GM18505 (cell line): Measurements from ENCODE around the gene SLC12A2.

ENCODE experiments used
- ATAC-seq: cut with Tn5 transposase; IDR thresholded peaks from one replicate; pipeline ENCODE4 v1.9.1; 2021; ENCODE audit not compliant: unreplicated experiment
- POLR2A ChIP-seq: IDR thresholded peaks from 4 replicates; pipeline ENCODE4 v1.6.1; 2011; ENCODE audit warnings: borderline replicate concordance; ENCODE audit not compliant: insufficient read depth, insufficient read length; ENCODE audit errors: extremely low read depth

SLC12A2 gene

DNA sequence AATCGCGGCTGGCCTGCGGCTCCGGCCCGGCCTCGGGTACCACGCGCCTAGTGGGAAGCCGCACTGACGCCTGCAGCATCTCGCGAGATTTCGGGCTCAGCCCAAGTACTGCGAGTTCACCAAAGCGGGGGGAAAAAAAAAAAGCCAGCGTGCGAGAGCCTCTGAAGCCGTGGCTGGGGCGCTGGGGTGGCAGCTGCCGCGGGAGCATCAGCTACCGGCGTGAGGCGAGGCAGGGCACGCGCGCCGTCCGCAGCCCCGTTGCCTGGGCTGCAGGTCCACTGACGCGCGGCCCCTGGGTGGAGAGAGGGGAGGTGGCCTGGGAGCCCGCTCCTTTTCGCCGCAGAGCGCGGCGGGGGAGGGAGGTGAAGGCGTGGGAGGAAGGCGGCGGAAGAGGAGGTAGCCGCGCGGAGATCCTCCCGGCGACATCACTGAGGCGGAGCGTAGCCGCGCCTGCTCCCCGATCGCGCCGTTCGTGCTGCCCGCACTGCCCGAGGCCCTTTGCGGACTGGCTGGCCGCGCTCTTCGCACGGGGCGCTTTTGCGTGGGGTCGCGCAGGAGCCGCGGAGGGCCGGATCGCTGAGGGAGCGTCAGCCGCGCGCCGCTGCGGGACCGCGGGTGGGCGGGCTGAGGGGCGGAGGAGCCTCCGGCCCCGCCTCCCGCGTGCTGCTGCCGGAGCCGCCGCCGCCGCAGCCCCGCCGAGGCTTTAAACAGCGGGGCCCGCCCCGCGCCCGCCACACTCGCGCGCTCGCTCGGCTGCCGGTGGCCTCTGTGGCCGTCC, at the start of gene SLC12A2:
TSS of gene SLC12A2 (plus strand) at position 734 of the 778 bp plus-strand sequence. CDS start 189 bp downstream, outside the sequence.
- ATAC-seq = peak; percentile 67
- peak; percentile 90 for TF ChIP-seq POLR2A

DNA sequence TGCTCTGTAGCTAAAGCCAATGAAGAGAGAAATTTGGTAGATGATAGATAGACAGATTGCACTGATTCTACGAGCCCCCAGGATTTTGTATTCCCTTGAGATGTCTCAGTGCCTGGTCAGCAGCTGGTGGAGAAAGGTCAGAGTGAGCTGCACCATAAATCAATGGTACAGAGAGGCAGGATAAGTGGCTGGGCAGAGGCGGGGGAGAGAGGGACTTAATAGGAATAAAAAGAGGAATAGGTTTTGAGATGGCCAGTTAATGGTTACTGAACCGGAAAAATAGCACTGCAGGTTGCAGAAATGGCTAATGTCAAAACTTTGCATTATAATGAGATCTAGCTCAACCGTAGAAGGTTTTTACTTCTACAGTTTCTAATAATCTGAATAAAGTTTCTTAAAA, 47.9 kb upstream of the SLC12A2 start:
- no peak for ATAC-seq
- no peak for TF ChIP-seq POLR2A

DNA sequence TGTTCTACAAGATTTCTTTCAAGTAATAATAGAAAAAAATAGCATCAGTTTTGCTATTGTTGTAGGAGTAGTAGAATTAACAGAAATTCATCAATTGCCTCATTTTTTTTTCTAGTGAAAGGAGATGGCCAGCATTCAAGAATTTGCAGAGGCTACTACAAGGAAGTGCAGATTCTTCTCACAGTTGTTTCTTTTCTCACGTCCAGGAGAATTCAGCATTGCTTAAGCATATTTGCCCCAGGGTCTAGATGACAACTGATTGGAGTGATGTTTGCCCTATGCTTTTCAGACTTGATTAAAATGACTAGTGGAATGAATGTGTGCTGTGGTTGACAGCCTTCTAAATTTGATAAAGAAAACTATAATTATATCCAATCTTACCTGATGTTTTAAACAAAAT, 46.6 kb upstream of the SLC12A2 start:
- no peak for TF ChIP-seq POLR2A
- ATAC-seq = no peak

DNA sequence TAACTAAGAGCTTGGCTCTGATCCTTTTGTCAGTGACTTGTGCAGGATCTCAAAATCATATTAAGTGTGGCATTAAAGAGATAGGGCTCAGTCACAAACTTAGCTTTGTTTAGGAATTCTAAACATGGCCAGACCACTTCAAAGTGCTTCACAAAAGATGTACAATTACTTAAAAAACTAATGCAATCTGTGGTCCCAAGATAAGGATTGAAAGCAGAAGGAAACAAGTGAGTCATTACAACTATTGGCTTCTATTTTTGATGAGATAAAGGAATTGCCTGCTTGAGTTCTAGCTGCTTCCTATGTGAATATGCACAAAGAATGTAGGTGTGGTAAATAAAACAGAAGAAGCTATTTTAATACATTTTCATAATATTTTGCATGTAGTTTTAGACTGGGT, 44.9 kb upstream of the SLC12A2 start:
- no peak for TF ChIP-seq POLR2A
- ATAC-seq = no peak

DNA sequence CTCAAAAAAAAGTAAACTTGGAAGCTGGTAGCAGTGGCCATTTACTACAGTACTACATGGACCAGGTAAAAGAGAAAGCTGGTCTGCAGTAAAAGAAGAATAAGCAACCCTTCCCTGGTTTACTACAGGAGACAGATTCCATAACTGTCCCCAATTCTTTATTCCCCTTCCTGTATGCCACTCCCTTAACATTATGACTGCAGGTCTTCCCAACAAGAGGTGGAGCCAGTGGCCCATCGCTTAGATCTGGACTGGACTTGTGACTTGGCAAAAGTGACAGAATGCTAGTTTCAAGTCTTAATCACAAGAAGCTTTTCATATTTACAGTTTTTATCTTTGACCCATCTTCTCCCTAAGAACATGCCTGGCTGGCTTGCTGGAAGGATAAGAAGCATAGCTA, 42.6 kb upstream of the SLC12A2 start:
- no peak for TF ChIP-seq POLR2A
- ATAC-seq = no peak

DNA sequence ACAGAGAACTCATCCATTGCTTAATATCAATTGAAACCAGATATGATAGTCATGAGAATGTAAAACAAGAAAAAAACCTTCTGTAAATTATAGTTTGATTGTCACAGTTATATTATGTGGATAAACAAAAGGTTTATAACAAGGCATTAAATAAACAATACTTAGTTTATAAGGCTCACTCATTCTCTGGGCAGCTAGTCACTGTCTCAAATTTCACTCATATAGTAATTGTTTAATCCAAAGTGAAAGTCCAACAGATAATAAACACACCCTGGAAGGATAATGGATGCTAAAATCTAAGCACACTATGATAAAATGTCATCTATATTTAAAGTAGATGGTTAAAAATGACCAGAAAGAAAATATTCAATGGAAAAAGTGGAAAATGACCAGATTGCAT, 30.8 kb upstream of the SLC12A2 start:
- TF ChIP-seq POLR2A = no peak
- no peak for ATAC-seq

DNA sequence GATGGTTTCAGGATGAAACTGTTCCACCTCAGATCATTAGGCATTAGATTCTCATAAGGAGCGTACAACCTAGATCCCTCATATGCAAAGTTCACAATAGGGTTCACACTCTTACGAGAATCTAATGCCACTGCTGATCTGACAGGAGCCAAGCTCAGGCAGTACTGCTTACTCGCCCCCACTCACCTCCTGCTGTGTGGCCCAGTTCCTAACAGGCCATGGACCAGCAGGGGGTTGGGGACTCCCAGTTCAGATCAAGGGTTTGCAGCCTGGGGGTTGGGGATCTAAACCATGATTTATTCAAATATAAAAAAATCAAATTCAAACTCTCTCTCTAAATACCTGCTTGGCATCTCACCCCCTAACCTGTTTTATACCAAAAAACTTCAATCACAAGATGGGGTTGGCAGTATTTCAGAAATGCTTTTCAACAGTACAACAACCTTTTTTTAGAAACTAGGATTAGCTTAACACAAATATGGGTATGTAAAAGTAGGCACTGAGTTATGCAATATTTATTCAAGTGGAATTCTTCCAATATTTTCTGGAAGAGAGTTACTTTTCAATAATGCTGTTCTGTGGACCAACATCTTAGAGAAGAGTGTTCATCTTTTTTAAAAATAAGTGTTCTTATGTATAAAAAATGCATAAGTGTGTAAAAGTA, 30.1 kb upstream of the SLC12A2 start:
- TF ChIP-seq POLR2A = no peak

DNA sequence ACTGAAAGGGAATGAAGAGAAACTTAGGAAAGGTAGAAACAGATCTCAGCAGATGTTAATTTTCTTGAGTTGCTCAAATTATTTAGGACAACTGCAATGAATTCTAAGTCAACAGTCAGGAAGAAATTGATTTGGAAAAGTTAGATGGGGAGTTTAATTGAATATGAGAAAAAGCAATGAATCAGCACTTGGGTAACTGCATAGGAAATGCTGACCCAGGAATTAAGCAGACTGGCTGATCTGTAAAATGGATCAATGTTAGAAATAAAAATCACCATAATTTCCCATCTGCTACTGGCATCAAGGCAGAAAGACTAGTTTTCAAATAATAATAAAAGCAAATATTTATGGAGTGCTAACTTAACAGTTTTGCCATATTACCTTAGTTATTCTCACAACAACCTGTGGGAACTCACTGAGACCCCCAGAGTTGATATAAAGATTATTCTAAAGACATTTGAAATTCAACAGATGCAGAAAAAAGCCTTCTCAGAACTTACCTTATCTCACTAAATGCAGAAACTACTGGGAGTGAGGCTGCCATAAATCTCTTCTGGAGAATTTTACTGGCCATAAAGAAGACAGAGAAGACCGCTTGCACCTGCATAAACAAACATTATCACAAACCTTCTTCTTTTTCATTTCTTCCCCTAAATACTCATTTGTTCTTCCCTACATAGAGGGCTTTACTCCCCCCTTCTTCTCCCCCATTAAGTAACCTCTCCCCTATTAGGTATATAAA, 22.8 kb upstream of the SLC12A2 start:
- no peak for ATAC-seq
- TF ChIP-seq POLR2A = no peak

More for the DNA sequence above, 30.1 kb upstream of the SLC12A2 start:
- ATAC-seq = no peak

DNA sequence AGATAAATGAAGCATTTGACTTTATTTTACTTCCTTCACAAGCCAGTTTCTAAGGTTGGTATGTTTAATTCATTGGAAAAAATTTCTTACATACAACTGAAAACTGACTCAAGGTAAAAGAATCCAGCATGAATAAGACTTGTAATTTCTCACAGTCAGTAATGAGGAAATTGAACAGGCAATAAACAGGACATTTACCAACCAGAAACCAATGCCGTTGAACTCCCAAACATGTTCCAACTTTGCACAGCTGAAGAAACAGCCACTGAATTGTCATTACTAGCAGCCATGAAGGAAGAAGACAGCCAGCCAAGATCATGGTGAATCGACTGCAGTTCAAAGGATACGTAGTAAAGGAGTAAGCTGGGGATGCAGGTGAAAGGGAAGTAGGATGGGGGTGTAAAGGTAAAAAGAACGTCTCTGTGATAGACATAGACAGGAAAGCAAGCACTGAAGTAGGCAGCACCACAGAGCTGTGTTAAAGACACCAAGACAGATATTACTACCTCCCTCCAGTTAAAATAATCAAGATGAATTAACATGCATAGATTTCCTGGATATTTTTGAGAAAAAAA, 21.3 kb upstream of the SLC12A2 start:
- ATAC-seq = no peak
- TF ChIP-seq POLR2A = no peak

DNA sequence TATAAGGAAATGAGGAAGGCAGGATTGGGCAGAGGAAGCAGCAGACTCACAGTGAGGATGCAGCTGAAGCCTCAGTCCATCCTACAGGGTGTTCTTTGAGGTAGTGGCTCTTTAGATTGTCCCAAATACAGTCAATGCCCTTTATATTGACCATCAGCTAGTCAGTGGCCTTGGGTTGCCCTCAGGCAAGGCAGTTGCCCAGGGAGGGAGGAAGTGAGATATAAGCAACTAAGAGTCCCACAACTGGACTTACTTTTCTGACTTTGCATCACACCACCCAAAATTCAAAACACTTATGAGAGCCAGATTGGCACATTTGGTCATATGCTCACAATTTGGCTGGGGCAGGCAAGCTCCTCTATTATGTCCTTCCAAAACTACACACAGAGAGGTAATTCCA, 9.4 kb upstream of the SLC12A2 start:
- no peak for TF ChIP-seq POLR2A
- ATAC-seq = no peak

DNA sequence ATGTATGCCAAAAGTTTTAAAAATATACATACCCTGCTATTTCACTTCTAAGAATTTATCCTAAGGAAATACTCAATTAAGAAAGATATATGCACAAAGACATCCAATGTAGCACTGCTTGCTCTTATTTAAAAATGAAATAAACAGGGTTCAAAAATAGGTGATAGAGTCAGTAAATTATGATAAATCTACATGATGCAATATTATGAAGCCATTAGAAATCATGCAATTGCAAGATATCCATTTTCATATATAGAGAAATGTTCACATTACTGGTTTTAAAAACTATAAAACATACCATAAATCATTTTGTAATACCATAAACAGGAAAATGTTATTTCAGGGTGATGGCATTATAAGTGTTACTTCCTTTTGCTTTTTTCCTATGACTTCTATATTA, 8.6 kb upstream of the SLC12A2 start:
- no peak for ATAC-seq
- no peak for TF ChIP-seq POLR2A

DNA sequence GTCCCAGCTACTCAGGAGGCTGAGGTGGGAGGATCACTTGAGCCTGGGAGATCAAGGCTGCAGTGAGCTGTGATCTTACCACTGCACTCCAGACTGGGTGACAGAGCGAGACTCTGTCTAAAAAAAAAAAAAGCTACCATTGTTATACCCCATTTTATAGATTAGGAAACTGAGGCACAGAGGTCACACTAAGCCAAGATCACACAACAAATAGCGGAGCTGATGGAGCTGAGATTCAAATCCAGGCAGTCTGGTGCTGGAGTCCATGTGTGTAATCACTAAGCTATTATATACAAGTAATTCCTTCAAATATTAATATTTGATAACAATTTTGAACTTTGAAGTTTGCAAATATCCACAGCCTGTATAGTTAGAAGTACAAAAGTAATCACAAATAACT, 6.0 kb upstream of the SLC12A2 start:
- TF ChIP-seq POLR2A = no peak
- ATAC-seq = no peak

DNA sequence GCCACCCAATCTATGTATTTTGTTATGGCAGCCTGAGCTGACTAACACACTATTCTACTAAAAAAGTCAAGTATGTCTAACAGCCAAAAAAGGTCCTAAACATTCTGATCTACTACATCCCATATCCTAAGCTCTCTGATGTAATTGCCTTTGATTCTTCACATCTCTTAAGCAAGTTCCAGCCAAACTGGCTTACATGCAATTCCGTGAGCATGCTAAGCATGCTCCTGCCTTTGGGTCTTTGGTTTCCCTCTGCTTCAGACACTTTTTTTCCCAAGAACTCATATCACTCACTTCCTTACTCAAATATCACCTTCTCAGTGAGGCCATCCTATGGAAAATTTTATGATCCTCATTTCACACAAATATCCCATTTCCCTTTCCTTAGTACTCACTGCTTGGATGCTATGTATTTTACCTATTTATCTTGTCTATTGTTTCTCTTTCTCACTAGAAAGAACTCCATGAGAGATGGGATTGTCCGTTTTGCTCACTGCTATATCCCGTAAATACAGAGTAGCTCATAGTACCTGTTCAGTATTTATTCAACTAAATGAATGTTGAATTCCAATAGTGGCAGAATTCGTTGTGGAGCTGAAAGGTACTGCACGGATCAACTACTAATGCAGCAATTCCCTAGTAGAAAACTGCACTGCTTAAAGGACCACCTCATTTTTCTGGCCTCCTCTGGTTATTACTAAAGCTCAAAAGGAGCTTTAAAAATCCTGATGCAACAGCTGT, 2.3 kb upstream of the SLC12A2 start:
- no peak for ATAC-seq
- no peak for TF ChIP-seq POLR2A

DNA sequence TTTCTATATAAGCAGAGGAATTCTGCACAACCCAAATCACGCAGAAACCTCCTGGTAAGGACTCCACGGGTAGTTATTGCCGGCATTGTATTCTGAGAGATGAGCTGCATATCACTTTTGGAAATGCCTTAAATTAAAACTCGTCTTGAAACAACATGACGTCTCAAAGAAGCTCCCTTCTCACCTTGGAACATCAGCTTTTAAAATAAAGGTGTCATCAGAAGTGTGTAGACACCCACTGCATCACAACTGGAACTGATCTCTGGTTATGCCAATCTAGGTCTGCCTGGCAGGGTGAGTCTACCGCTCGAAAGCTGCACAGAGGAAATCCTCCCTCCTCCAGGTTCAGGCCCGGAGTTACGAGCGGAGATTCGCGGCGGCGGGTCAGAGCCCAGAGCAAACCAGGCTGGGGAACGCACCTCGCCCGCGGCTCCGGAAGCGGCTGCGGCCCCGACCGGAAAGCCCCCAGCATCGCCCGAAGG, 974 bp upstream of the SLC12A2 start:
- TF ChIP-seq POLR2A = no peak
- no peak for ATAC-seq
